SH-SY5Y (cell line): ENCODE data around the gene PRXL2B.

ENCODE experiments used
- GATA2 ChIP-seq: IDR thresholded peaks from 2 replicates; pipeline ENCODE4 v1.6.1; 2011; ENCODE audit warnings: mild to moderate bottlenecking, low read depth, low read length
- GATA3 ChIP-seq: IDR thresholded peaks from 2 replicates; pipeline ENCODE4 v1.6.1; 2011; ENCODE audit warnings: low read depth, mild to moderate bottlenecking, low read length, moderate library complexity

PRXL2B gene

DNA sequence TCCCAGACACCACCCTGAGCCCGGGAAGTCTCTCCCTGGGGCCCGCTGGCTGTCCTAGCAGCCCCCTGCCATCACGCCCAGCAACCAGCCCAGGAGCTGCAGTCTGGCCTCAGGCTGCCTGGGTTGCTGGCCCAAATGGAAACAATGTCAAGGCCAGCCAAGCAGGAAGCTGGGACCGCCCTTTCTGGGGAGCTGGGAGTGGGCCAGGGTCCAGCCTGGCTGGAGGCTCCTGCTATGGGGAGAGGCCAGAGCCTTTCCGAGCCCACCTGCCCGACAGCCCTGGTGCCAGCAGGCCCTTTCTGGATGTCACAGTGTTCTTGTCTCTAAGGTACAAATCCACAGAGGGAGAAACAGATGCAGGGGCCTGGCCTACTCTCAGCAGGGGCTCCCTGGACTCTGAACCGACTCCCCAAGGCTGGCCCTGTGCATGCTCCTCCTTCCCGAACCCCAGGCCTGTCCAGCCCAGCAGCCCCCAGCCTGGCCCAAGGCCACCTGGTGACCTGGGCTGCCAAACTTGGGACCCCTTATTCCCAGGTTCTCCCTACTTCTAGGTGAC lies 47.4 kb downstream of the PRXL2B start:
- no peak for TF ChIP-seq GATA3
- no peak for TF ChIP-seq GATA2

DNA sequence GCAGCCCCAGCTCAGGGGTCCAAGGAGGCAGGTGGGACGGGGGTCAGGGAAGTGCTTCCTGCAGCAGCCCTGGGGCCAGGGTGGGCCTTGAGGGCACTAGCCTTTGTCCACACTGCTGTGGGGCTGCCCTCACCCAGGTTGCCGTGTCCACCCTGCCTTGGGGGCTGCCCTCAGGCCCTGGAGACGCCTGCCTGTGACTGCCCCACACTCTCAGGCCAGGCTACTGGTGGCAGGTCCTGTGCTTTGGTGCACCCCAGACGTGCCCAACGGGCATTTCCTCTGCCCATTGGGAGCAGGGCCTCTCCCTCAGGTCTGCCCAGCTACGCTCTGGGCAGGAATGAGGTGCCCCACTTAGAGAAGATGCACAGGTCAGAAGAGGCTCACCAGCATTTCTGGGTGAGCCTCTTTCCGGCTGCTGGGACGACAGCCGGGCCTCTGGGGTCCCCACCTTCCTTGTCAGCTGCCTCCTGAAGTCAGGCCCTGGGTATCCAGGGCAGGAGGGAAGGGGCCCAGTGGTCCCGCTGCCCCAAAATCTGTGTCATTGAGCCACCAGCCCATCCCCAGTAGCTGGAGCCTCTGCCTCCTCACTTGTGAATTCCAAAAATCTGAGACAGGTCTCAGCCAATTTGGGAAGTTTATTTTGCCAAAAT lies 48.9 kb downstream of the PRXL2B start:
- TF ChIP-seq GATA2 (no peak), GATA3 (no peak)

DNA sequence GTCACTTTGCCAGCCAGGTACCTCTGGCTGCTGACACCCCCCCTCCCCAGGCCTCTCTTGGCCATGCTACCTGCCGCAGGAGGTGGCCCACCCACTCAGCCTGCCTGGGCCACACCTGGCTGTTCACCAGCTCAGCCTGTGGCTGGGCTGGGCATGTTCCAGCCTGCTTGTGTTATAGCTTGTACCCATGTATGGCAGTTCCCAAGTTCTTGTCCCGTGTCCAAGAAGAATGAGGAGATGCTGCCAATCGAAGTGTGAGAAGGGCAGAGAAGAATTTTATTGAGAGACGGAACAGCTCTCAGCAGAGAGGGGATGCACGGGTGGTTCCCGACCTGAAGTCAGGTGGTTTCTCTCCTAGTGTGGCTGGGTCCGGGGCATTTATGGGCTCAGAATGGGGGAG lies 50.2 kb downstream of the PRXL2B start:
- no peak for TF ChIP-seq GATA2
- TF ChIP-seq GATA3: no peak

DNA sequence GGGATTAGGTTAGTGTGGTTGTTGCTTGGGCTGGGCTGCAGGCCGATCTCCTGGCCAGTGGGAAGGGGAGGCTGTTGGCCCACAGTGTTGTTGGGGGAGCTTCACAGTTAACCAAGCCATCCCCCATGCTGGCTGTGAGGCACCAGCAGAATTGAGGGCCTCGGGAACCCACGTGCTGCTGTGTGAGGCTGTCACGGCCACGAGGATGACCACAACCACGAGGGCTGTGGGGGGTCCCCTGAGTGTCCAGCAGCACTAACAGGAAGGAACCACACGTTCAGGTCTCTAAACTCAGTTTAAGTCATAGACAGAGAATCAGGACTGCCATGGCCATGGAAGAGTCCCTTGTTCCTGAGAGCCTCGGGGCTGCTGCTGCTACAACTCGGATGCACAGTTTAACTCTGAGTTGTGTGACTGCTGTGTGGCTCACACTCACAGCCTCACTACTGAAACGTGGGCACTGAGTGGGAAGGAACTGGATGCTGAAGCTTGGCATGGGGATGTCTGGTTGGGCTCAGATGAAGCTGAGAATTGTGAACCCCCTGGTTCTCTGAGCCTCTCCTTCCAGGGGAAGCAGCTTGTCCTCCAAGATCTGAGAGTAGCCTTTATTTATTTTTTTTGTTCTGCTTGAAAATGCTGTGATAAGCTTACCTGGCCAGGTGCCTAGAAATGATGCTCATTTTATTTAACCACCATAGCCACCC lies 51.0 kb downstream of the PRXL2B start:
- no peak for TF ChIP-seq GATA3

DNA sequence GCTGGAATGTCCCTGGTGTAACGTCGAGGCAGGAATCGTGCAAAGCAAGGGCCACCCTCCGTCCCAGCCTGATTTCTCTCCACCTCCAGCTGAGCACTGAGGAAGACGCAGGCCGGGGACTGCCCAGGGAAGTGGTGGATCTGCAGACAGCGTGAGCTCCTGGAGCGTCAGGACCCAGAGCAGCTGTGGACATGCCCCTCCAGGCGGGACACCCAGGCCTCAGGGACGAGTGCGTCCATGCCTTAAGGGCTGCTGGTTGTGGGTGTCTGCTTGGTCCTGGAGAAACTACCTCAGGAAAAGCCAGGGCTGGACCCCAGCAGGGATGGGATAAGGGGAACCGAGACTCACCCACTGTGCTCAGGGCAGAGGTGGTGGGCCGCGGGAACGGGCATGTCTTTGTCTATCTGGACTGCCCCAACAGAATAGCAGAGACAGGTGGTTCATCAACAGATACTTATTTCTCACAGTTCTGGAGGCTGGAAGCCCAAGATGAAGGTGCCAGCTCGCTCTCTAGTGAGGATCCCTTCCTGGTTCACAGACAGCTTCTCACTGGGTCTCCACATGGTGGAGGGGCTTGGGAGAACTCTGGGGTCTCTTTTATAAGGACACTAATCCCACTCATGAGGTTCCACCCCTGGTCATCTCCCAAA lies 52.0 kb downstream of the PRXL2B start:
- TF ChIP-seq GATA2 (no peak), GATA3 (no peak)

DNA sequence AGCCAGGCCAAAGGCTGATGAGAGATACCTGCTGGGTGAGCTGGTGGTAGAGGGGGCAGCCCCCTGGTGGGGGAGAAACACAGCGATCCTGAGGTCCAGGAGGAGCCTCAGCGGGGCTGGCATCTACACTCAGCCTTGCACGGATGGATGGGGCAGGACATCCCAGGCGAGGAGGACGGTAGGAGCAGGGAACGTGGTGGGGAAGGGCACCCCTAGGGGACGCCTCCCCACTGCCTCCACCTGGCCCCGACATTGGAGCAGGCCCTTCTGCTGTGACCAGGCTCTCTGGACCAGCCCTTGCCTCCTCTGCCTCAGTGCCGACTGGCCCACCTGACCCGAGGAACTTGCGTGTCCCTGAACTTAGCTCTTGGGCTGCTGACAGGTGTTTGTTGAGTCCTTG lies 52.6 kb downstream of the PRXL2B start:
- no peak for TF ChIP-seq GATA2
- TF ChIP-seq GATA3: no peak

DNA sequence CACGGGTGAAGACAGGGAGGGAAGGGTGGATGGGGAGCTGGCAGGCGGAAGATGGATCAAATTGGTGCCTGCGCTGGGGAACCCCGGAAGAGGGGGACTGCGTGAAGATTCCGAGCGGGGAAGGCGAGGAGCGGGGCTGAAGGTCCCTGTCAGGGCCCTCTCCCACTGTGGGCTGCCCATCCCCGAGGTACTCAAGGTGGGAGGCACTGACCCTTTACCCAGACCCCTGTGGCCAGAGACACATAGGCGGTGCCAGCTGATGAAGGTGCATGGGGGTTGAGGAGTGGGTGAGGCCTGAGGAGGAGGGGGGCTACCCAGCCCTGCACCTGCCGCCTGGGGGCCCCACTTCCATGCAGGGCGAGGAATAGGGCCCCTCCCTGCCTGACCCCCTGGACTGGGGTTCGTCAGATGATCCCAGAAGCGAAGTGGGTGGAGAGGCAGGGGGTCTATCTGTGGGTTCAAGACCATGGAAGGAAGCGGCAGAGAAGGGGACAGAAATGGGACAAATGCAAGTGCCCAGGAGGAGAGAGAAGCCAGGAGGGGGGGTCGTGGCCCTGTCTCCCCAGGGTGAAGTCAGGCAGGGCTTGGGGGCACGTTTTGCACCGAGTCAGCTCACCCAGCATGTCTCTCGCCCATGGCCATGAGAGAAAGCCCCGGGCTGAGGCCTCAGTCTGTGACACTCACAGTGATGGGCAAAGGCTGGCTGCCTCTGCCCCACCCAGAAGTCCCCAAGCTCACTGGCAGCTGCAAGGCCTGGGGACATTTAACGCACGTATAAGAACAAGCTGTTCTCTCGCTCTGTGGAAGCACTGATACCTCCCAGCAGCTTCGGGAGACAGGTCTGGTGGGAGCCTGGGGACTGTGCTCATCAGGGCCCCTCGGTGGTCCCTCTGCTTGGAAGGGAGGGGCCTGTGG lies 53.3 kb downstream of the PRXL2B start:
- no peak for TF ChIP-seq GATA3
- no peak for TF ChIP-seq GATA2

DNA sequence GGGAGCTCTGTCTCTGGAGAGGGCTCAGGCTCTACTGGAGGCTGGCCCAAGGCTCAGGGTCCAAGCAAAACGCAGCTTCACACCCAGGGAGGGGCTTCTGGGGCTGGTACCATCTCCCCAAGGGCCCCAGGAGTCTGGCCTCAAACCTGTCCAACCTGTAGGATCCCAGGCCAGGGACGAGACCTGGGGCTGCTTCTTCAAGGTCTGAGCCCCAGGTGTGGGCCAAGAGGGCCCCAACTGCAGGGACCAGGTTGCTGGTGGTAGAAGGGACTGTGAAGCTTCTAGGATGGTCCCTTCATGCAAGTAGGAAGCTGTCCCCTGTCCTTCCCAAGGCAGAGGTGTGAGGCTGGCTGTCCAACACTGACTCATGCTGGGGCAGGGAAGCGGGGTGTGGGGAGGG lies 54.0 kb downstream of the PRXL2B start:
- TF ChIP-seq GATA3: no peak
- no peak for TF ChIP-seq GATA2
